PFSK-1 (cell line): ENCODE measurements around the gene NCOA6.

Experiments
- FOXP2 ChIP-seq: optimal IDR thresholded peaks from 2 replicates; pipeline ENCODE3; 2011; ENCODE audit warnings: borderline replicate concordance, control low read depth, inconsistent platforms; ENCODE audit not compliant: insufficient read depth; ENCODE audit errors: extremely low read length, extremely low read depth
- POLR2AphosphoS5 ChIP-seq: IDR thresholded peaks from 2 replicates; pipeline ENCODE4 v1.6.1; 2012; ENCODE audit warnings: low read depth, mild to moderate bottlenecking, control low read depth, low read length, moderate library complexity
- SIN3A ChIP-seq: IDR thresholded peaks from 2 replicates; pipeline ENCODE4 v1.6.1; 2012; ENCODE audit warnings: mild to moderate bottlenecking, low read length, moderate library complexity, borderline replicate concordance; ENCODE audit not compliant: insufficient read depth
- TAF1 ChIP-seq: IDR thresholded peaks from 2 replicates; pipeline ENCODE4 v1.6.1; 2012; ENCODE audit warnings: low read length, control low read depth, borderline replicate concordance; ENCODE audit not compliant: insufficient read depth
- TF ChIP-seq, protein P1 (sequence below), 2 experiments: IDR thresholded peaks; 2 replicates each; pipeline versions ENCODE4 v1.6.1 to v1.8.0; 2011 to 2012; ENCODE audit warnings: low read depth in 2 of 2, low read length in 2 of 2, control low read depth in 1 of 2, inconsistent platforms in 1 of 2, mild to moderate bottlenecking in 1 of 2, moderate library complexity in 1 of 2; ENCODE audit not compliant: insufficient read depth in 1 of 2

NCOA6 gene

DNA sequence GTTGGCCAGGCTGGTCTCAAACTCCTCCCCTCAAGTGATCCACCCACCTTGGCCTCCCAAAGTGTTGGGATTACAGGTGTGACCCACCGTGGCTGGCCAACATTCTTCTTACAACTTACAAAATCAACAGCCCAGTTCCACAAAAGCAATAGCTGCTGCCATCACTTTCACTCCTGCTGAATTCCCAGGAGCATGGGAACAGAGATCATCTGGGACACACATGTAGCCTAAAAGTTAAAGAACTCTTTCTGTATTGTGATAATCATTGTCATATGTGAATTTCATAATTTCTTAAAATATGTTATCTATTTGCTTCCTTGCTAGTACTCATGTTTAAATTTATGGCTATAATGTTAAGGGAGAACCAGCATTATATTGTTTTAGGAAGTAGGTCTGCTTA is 51.7 kb downstream of the NCOA6 start:
- TF ChIP-seq FOXP2 (no peak), SIN3A (no peak), TAF1 (no peak), POLR2AphosphoS5 (no peak)
- TF ChIP-seq, protein P1, sequence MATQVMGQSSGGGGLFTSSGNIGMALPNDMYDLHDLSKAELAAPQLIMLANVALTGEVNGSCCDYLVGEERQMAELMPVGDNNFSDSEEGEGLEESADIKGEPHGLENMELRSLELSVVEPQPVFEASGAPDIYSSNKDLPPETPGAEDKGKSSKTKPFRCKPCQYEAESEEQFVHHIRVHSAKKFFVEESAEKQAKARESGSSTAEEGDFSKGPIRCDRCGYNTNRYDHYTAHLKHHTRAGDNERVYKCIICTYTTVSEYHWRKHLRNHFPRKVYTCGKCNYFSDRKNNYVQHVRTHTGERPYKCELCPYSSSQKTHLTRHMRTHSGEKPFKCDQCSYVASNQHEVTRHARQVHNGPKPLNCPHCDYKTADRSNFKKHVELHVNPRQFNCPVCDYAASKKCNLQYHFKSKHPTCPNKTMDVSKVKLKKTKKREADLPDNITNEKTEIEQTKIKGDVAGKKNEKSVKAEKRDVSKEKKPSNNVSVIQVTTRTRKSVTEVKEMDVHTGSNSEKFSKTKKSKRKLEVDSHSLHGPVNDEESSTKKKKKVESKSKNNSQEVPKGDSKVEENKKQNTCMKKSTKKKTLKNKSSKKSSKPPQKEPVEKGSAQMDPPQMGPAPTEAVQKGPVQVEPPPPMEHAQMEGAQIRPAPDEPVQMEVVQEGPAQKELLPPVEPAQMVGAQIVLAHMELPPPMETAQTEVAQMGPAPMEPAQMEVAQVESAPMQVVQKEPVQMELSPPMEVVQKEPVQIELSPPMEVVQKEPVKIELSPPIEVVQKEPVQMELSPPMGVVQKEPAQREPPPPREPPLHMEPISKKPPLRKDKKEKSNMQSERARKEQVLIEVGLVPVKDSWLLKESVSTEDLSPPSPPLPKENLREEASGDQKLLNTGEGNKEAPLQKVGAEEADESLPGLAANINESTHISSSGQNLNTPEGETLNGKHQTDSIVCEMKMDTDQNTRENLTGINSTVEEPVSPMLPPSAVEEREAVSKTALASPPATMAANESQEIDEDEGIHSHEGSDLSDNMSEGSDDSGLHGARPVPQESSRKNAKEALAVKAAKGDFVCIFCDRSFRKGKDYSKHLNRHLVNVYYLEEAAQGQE (IDR thresholded peaks at IDR 0.05; ENCODE audit: insufficient read depth in 1 of 2, low read depth in 2 of 2, low read length in 2 of 2), result no peak

GRCh38 chr20:34772437-34772836 is 53.0 kb downstream of the NCOA6 start:
- no peak for TF ChIP-seq TAF1
- TF ChIP-seq, protein P1 (IDR thresholded peaks at IDR 0.05; ENCODE audit: insufficient read depth in 1 of 2, low read depth in 2 of 2, low read length in 2 of 2), result no peak
- no peak for TF ChIP-seq POLR2AphosphoS5

DNA sequence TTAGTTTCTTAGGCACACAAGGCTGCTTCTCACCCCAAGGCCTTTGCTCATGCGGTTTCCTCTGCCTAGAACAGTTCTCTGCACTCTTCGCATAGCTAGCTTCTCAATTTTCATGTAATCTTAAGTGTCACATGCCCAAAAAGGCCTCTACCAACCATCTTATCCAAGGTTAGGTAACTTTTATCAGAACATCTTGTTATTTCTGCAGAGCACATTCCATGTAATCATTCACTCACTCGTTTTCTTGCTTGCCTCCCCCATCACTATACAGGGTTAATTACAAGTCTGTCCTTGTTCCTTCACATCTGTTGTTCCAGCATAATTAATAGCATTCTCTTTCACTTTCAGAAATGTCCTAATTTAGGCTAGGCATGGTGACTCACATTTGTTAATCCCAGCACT is 53.8 kb downstream of the NCOA6 start:
- TF ChIP-seq FOXP2 (no peak), SIN3A (no peak), TAF1 (no peak), POLR2AphosphoS5 (no peak)
- TF ChIP-seq, protein P1 (IDR thresholded peaks at IDR 0.05; ENCODE audit: insufficient read depth in 1 of 2, low read depth in 2 of 2, low read length in 2 of 2), result no peak

DNA sequence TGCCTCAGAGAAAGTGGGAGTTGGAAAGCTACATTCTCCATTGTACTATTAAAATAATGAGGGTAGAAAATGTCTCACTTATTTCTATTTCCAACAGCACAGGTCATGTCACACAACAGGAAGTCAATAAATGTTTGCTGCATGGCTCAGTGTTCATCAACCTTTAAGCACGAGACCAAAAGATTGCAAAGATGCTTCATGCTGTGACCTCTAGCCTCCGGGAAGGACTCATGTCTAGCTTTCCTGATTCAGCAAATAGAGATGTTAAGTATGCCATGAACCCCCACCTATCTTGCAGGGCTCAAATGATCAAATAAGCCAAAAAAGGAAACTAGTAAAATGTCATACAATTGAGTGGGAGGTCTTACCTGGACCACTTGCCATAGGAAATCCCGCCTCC is 57.4 kb downstream of the NCOA6 start:
- TF ChIP-seq POLR2AphosphoS5 (no peak), TAF1 (no peak), FOXP2 (no peak), SIN3A (no peak)
- TF ChIP-seq, protein P1 (IDR thresholded peaks at IDR 0.05; ENCODE audit: insufficient read depth in 1 of 2, low read depth in 2 of 2, low read length in 2 of 2), result no peak

DNA sequence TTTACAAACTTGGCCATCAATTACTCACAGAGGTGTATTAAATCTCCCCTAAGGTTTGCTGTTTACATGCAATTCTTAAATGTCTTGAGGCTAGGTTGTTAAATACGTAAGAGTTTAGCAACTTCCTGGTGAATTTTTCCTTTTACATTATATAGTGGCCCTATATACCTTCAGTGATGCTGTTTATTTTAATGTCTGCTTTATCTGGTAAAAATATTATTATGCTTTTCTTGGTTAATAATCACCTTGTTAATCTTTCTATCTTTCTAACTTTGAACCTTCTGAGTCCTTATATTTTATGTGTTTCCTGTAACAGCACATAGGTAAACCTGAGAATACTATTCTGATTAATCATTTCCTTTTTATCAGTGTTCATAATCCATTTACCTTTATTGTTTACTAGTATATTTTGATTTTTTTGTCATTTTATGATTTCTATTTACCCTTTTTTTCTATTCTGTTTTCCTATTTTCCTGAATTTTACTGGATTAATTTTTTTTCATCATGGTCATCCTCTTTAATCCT is 63.4 kb downstream of the NCOA6 start:
- TF ChIP-seq, protein P1 (IDR thresholded peaks at IDR 0.05; ENCODE audit: insufficient read depth in 1 of 2, low read depth in 2 of 2, low read length in 2 of 2), result no peak
- TF ChIP-seq SIN3A (no peak), FOXP2 (no peak), TAF1 (no peak), POLR2AphosphoS5 (no peak)
